GM18868 (cell line): ENCODE results near the gene C11orf24.

Experiments used
- ATAC-seq: cut with Tn5 transposase; IDR thresholded peaks from one replicate; pipeline ENCODE4 v1.9.1; 2021; ENCODE audit warnings: mild to moderate bottlenecking, moderate library complexity; ENCODE audit not compliant: unreplicated experiment

The C11orf24 gene

GRCh38 chr11:68271023-68271780 lies 571 bp downstream of the C11orf24 start:
- peak; percentile 25 for ATAC-seq

GRCh38 chr11:68270196-68271022 lies 1.4 kb downstream of the C11orf24 start:
- ATAC-seq = no peak

- ATAC-seq = no peak
Observed at GRCh38 chr11:68269414-68270081, 2.2 kb downstream of the C11orf24 start.

- no peak for ATAC-seq
Observed at GRCh38 chr11:68267881-68268240, 3.9 kb downstream of the C11orf24 start.

- no peak for ATAC-seq
Observed at GRCh38 chr11:68266936-68267880, 4.6 kb downstream of the C11orf24 start.

GRCh38 chr11:68266121-68266891 lies 5.5 kb downstream of the C11orf24 start:
- ATAC-seq = peak; percentile 73

GRCh38 chr11:68264741-68265540 lies 6.8 kb downstream of the C11orf24 start:
- ATAC-seq = no peak

- no peak for ATAC-seq
Observed at GRCh38 chr11:68264244-68264643, 7.5 kb downstream of the C11orf24 start.

GRCh38 chr11:68263444-68264035 lies 8.2 kb downstream of the C11orf24 start:
- ATAC-seq = no peak

- ATAC-seq = no peak
Observed at GRCh38 chr11:68262544-68262827, 9.3 kb downstream of the C11orf24 start.

- ATAC-seq = no peak
Observed at GRCh38 chr11:68261749-68262543, 9.8 kb downstream of the C11orf24 start.

- ATAC-seq = no peak
Observed at GRCh38 chr11:68261006-68261405, 10.8 kb downstream of the C11orf24 start.

- no peak for ATAC-seq
Observed at GRCh38 chr11:68260484-68260883, 11.3 kb downstream of the C11orf24 start.

- ATAC-seq = no peak
Observed at GRCh38 chr11:68259122-68259959, 12.4 kb downstream of the C11orf24 start.

GRCh38 chr11:68258363-68258765 lies 13.4 kb downstream of the C11orf24 start:
- no peak for ATAC-seq

GRCh38 chr11:68257477-68258362 lies 14.1 kb downstream of the C11orf24 start:
- no peak for ATAC-seq
